ENCODE data around the gene SORCS2.

The SORCS2 gene

GRCh38 chr4:7155590-7156071, 36.7 kb upstream of the SORCS2 start:
- no peak overlapping the region for H3K4me3 ChIP-seq (ENCODE audit: low read depth, low read length)
- TF ChIP-seq CTCF (conservative IDR thresholded peaks at IDR 0.05; ENCODE audit: low read depth, low read length), result no peak
- DNase-seq (ENCODE audit: low read depth), result peak; percentile 50

GRCh38 chr4:7156328-7156727, 36.0 kb upstream of the SORCS2 start:
- no peak for DNase-seq (ENCODE audit: low read depth)
- no peak for TF ChIP-seq CTCF (conservative IDR thresholded peaks at IDR 0.05; ENCODE audit: low read depth, low read length)
- no peak overlapping the region for H3K4me3 ChIP-seq (ENCODE audit: low read depth, low read length)

GRCh38 chr4:7156761-7157488, 35.4 kb upstream of the SORCS2 start:
- TF ChIP-seq CTCF (conservative IDR thresholded peaks at IDR 0.05; ENCODE audit: low read depth, low read length), result peak; percentile 82
- DNase-seq (ENCODE audit: low read depth), result peak; percentile 60
- H3K4me3 ChIP-seq (ENCODE audit: low read depth, low read length), result no peak overlapping the region

- no peak for DNase-seq (ENCODE audit: low read depth)
- TF ChIP-seq CTCF (conservative IDR thresholded peaks at IDR 0.05; ENCODE audit: low read depth, low read length), result no peak
- H3K4me3 ChIP-seq (ENCODE audit: low read depth, low read length), result no peak overlapping the region
These were observed 34.7 kb upstream of the SORCS2 start for GRCh38 chr4:7157666-7158065.

GRCh38 chr4:7158081-7158750, 34.1 kb upstream of the SORCS2 start:
- no peak for TF ChIP-seq CTCF (conservative IDR thresholded peaks at IDR 0.05; ENCODE audit: low read depth, low read length)
- H3K4me3 ChIP-seq (ENCODE audit: low read depth, low read length), result no peak overlapping the region
- DNase-seq (ENCODE audit: low read depth), result no peak

GRCh38 chr4:7158991-7159390, 33.3 kb upstream of the SORCS2 start:
- no peak for TF ChIP-seq CTCF (conservative IDR thresholded peaks at IDR 0.05; ENCODE audit: low read depth, low read length)

More at GRCh38 chr4:7158991-7159390, 33.3 kb upstream of the SORCS2 start:
- DNase-seq (ENCODE audit: low read depth), result no peak
- no peak overlapping the region for H3K4me3 ChIP-seq (ENCODE audit: low read depth, low read length)

Data from choroid plexus epithelial cell (primary cell).